ENCODE measurements around the gene DGKB.

Gene DGKB

DNA sequence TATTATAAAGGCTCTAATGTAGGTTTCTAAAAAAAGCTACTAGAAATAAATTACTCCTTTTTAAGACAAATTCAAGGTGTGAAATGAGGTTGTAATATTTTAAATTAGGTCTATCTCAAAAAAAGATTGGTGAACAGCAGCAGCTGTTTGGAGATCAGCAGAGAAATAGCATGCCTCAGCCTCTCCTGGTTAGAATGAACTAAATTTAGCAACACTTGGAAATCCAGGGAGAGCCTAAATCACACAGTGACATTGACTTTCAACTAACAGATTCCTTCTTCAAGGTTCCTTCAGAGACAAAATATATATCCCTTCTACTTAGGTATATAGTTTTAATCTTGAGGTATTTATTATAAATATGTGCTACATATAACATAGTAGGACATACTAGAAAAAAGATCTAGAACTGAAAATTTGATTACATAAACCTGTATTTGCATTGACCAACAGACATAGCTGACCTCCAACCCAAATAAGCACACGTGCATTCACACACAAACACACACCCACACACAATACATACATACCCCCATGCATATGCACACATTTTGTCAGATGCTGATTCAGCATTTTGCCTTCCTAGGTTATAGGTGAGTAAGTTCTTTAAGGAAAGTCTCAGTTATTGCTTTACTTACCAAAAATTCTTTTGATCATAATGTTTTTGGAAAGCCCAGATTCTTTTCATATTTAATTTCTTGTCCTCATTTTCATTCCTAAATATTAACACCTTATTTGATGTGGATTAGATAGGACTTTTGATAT, 47.3 kb downstream of the DGKB start:
- TF ChIP-seq, protein P1, sequence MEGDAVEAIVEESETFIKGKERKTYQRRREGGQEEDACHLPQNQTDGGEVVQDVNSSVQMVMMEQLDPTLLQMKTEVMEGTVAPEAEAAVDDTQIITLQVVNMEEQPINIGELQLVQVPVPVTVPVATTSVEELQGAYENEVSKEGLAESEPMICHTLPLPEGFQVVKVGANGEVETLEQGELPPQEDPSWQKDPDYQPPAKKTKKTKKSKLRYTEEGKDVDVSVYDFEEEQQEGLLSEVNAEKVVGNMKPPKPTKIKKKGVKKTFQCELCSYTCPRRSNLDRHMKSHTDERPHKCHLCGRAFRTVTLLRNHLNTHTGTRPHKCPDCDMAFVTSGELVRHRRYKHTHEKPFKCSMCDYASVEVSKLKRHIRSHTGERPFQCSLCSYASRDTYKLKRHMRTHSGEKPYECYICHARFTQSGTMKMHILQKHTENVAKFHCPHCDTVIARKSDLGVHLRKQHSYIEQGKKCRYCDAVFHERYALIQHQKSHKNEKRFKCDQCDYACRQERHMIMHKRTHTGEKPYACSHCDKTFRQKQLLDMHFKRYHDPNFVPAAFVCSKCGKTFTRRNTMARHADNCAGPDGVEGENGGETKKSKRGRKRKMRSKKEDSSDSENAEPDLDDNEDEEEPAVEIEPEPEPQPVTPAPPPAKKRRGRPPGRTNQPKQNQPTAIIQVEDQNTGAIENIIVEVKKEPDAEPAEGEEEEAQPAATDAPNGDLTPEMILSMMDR (IDR thresholded peaks at IDR 0.05), result no peak
- Histone ChIP-seq H3K9me3 (no peaks in the 10 kb centered on the region), H3K36me3 (no peaks in the 10 kb centered on the region), H3K4me1 (ENCODE audit: control insufficient read depth in 1 of 2, insufficient read depth in 1 of 2, low read depth in 1 of 2, low read length in 1 of 2) (no peaks in the 10 kb centered on the region), H3K4me3 (ENCODE audit: low read depth in 1 of 2, low read length in 1 of 2) (no peak overlapping the region), H3K27me3 (no peaks in the 10 kb centered on the region), H3K27ac (no peak overlapping the region)

DNA sequence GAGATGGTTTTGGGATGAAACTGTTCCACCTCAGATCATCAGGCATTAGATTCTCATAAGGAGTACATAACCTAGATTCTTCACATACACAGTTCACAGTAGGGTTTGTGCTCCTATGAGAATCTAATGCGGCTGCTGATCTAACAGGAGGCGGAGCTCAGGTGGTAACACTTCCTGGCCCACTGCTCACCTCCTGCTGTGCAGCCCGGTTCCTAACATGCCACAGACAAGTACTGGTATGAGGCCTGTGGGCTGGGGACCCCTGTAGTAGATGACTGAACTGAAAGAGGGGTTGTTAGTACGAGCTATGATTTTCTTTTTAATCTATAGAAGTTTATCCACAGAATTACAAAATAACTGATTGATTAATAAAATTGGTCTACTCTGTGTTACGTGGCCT, 48.1 kb downstream of the DGKB start:
- Histone ChIP-seq H3K9me3 (no peaks in the 10 kb centered on the region), H3K4me3 (ENCODE audit: low read depth in 1 of 2, low read length in 1 of 2) (no peak overlapping the region), H3K36me3 (no peaks in the 10 kb centered on the region), H3K27ac (no peak overlapping the region), H3K4me1 (ENCODE audit: control insufficient read depth in 1 of 2, insufficient read depth in 1 of 2, low read depth in 1 of 2, low read length in 1 of 2) (no peaks in the 10 kb centered on the region), H3K27me3 (no peaks in the 10 kb centered on the region)
- TF ChIP-seq, protein P1 (IDR thresholded peaks at IDR 0.05), result no peak

DNA sequence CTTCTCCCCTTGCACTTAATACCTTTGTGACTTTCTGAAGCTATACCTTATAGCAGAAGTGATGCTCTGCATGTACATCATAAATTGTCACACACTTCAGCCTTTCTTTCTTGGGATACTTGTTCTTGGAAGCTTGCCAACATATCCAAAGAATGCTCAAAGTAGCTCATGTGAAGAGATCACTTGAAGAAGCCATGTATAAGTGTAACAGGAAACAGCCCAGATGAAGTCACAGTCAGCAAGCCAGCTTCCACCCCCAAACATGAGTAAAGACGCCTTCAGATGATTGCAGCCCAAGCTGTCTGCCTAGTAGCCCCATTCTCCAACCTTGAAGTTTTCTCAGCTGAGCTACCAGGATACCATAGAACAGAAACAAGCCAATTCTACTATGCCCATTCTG, 50.9 kb downstream of the DGKB start:
- H3K9me3 ChIP-seq, result peaks cover 1% of the 10 kb centered on the region
- TF ChIP-seq, protein P1 (IDR thresholded peaks at IDR 0.05), result no peak
- no peaks in the 10 kb centered on the region for H3K4me1 ChIP-seq (ENCODE audit: control insufficient read depth in 1 of 2, insufficient read depth in 1 of 2, low read depth in 1 of 2, low read length in 1 of 2)
- no peak overlapping the region for H3K27ac ChIP-seq
- H3K27me3 ChIP-seq, result no peaks in the 10 kb centered on the region
- H3K36me3 ChIP-seq, result no peaks in the 10 kb centered on the region
- no peak overlapping the region for H3K4me3 ChIP-seq (ENCODE audit: low read depth in 1 of 2, low read length in 1 of 2)

DNA sequence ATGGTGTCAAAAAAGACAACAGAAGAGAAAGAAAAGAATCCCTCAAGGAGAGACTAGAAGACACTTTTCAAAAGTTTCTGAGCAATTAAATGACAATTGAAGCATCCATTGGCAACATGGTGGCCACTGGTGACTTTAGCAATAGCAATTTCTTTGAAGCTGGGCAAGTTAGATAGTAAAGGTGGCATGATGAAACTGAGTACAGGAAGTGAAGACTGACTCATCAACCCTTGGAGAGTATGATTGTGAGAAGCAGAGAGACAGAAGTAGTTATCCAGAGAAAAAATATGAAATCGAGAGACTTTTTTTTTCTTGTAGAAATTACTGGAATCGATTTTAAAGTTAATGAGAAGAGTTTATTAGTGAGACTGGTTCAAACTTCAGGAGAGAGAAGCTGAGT, 52.5 kb downstream of the DGKB start:
- H3K9me3 ChIP-seq, result peaks cover 4% of the 10 kb centered on the region
- no peaks in the 10 kb centered on the region for H3K27me3 ChIP-seq
- H3K36me3 ChIP-seq, result no peaks in the 10 kb centered on the region
- no peak overlapping the region for H3K4me3 ChIP-seq (ENCODE audit: low read depth in 1 of 2, low read length in 1 of 2)
- H3K27ac ChIP-seq, result no peak overlapping the region
- TF ChIP-seq, protein P1 (IDR thresholded peaks at IDR 0.05), result no peak
- H3K4me1 ChIP-seq (ENCODE audit: control insufficient read depth in 1 of 2, insufficient read depth in 1 of 2, low read depth in 1 of 2, low read length in 1 of 2), result no peaks in the 10 kb centered on the region

DNA sequence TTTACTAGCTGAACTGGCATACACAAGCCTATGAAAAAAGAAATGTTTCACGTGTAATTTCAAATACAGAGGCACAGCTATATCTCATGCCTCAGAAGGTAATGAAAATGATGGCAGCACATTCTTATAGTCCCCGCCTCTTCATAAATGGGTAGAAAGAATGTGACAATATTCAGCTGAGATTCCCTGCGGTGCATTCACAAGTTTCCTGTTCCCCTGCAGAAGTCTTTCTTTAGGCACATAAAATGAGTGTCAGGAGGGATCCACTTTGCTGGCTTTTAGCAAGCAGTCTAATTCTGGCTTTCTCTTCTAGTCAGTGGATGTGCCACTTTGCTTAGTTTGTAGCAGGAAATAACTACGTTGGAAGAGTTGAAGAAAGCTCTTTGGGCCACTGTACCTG, 56.1 kb downstream of the DGKB start:
- TF ChIP-seq, protein P1 (IDR thresholded peaks at IDR 0.05), result no peak

More for the DNA sequence above, 56.1 kb downstream of the DGKB start:
- Histone ChIP-seq H3K36me3 (no peaks in the 10 kb centered on the region), H3K4me3 (ENCODE audit: low read depth in 1 of 2, low read length in 1 of 2) (no peak overlapping the region), H3K27me3 (no peaks in the 10 kb centered on the region), H3K9me3 (peaks cover 4% of the 10 kb centered on the region), H3K4me1 (ENCODE audit: control insufficient read depth in 1 of 2, insufficient read depth in 1 of 2, low read depth in 1 of 2, low read length in 1 of 2) (no peaks in the 10 kb centered on the region), H3K27ac (no peak overlapping the region)
